HL-60 (cell line): ENCODE measurements around the gene ITGA3.

ENCODE experiments used
- CTCF ChIP-seq: IDR thresholded peaks from one replicate; pipeline ENCODE4 v1.5.1; 2011; ENCODE audit warnings: low read length, control low read depth, inconsistent platforms; ENCODE audit not compliant: insufficient read depth
- GABPA ChIP-seq: IDR thresholded peaks from 2 replicates; pipeline ENCODE4 v1.6.1; 2012; ENCODE audit warnings: low read depth
- POLR2AphosphoS5 ChIP-seq: IDR thresholded peaks from 2 replicates; pipeline ENCODE4 v1.6.1; 2012; ENCODE audit warnings: low read depth
- REST ChIP-seq: IDR thresholded peaks from 2 replicates; pipeline ENCODE4 v1.6.1; 2012; ENCODE audit warnings: low read depth; ENCODE audit not compliant: insufficient replicate concordance
- SPI1 ChIP-seq: IDR thresholded peaks from 2 replicates; pipeline ENCODE4 v1.6.1; 2012; ENCODE audit warnings: low read depth, mild to moderate bottlenecking, borderline replicate concordance

GRCh38 chr17:50078430-50078829, 22.5 kb downstream of the ITGA3 start:
- TF ChIP-seq CTCF (no peak), POLR2AphosphoS5 (no peak), SPI1 (no peak), GABPA (no peak), REST (no peak)
